22Rv1 (cell line): ENCODE results near the gene IQSEC1.

ENCODE experiments used
- CTCF ChIP-seq: fragments of 450-650 bp; IDR thresholded peaks from 2 replicates; pipeline ENCODE4 v1.5.1; 2017; ENCODE audit warnings: mild to moderate bottlenecking
- ZFX ChIP-seq: fragments of 450-650 bp; IDR thresholded peaks from 2 replicates; pipeline ENCODE4 v1.6.1; 2017; ENCODE audit warnings: antibody characterized with exemption, borderline replicate concordance

- TF ChIP-seq CTCF (no peak), ZFX (no peak)
Observed at GRCh38 chr3:13110678-13111116, 37.5 kb upstream of the IQSEC1 start.
